RPMI7951 (cell line): ENCODE results near the gene TDRD5. TPM values are rescaled to one million over a fixed set of nuclear protein-coding genes. Genes with fewer than 3 reads are reported as not detected.

Experiments used
- total RNA-seq: library from RNA; depleted of rRNA; stranded (reverse); fragments of >200 nt; shearing (Covaris generic); gene quantifications from 2 replicates; pipeline ENCODE4 v1.2.3, GENCODE V29; 2014; rRNA removed

Gene TDRD5
- total RNA-seq, 1 experiment from 2014 or later, result not detected

Other genes with a start within 250 kb of the TDRD5 start
- gene AXDND1, start 225.9 kb upstream of the TDRD5 start, total RNA-seq, result not detected in 2 replicates
- gene NPHS2, start 15.9 kb upstream of the TDRD5 start, total RNA-seq, result not detected in 2 replicates
- gene FAM163A, start 151.5 kb downstream of the TDRD5 start, total RNA-seq, result not detected in 2 replicates